ENCODE measurements around the gene GDF10. TPM values are rescaled to one million over a fixed set of nuclear protein-coding genes. Genes with fewer than 3 reads are reported as not detected.

Gene GDF10
- total RNA-seq, 1 experiment from 2014 or later, result 0.20 TPM

- Histone ChIP-seq H2BK20ac (ENCODE audit: low read depth, low read length, poor library complexity, severe bottlenecking) (no peak overlapping the region), H4K5ac (ENCODE audit: insufficient read length, low read depth, low read length) (no peak overlapping the region), H2AFZ (ENCODE audit: low read length) (no peak overlapping the region), H3K79me1 (ENCODE audit: insufficient read depth, low read depth, low read length, poor library complexity, severe bottlenecking) (no peaks in the 10 kb centered on the region), H2BK15ac (ENCODE audit: low read depth, low read length) (no peak overlapping the region), H4K20me1 (ENCODE audit: control insufficient read depth, insufficient read depth, insufficient read length) (no peaks in the 10 kb centered on the region), H3K18ac (ENCODE audit: insufficient read length, low read depth, low read length) (no peak overlapping the region), H4K8ac (replicated peaks; ENCODE audit: insufficient read length, low read depth, low read length) (no peak overlapping the region), H3K23ac (ENCODE audit: insufficient read length, low read depth, low read length) (no peak overlapping the region), H2BK120ac (ENCODE audit: low read depth, low read length, poor library complexity, severe bottlenecking) (no peak overlapping the region), H3T11ph (ENCODE audit: low read length) (no peak overlapping the region), H3K79me2 (ENCODE audit: insufficient read depth, low read length) (no peaks in the 10 kb centered on the region), H4K91ac (ENCODE audit: insufficient read length, low read depth, low read length) (no peak overlapping the region), H3K23me2 (ENCODE audit: insufficient read length, low read depth, low read length, poor library complexity, severe bottlenecking) (no peaks in the 10 kb centered on the region), H3K4me1 (ENCODE audit: insufficient read depth, low read length) (no peaks in the 10 kb centered on the region), H3K27me3 (ENCODE audit: insufficient read depth, low read length) (no peaks in the 10 kb centered on the region), H3K56ac (ENCODE audit: insufficient read length, low read depth, low read length) (no peak overlapping the region), H2BK5ac (ENCODE audit: insufficient read length, low read length) (no peak overlapping the region), H3K9me3 (ENCODE audit: control insufficient read depth, low read depth, low read length) (no peaks in the 10 kb centered on the region), H2AK5ac (ENCODE audit: insufficient read length, low read length) (no peak overlapping the region), H3K9ac (ENCODE audit: extremely low read depth, insufficient read length, low read length) (no peak overlapping the region), H2BK12ac (ENCODE audit: insufficient read length, low read depth, low read length) (no peak overlapping the region), H3K14ac (ENCODE audit: insufficient read depth, low read length) (no peak overlapping the region), H3K4ac (ENCODE audit: low read depth, low read length) (no peak overlapping the region), H3K27ac (ENCODE audit: insufficient read length, low read depth, low read length) (no peak overlapping the region), H3K4me2 (ENCODE audit: insufficient read depth, insufficient read length, low read length) (no peak overlapping the region)
- H3K4me1 Mint-ChIP-seq, result peaks cover 3 to 5% of the 10 kb centered on the region in 2 experiments; a peak in 3 of 4 replicates
- no peaks in the 10 kb centered on the region for H3K27me3 Mint-ChIP-seq (ENCODE audit: low read depth)
- no peak for TF ChIP-seq CTCF (conservative IDR thresholded peaks at IDR 0.05)
- no peaks in the 10 kb centered on the region for H3K9me3 Mint-ChIP-seq
- no peak for DNase-seq
- no peak overlapping the region for H3K4me3 Mint-ChIP-seq
- no CpG with 5 or more reads among the region's 5 CpGs for whole genome bisulfite sequencing (ENCODE audit: extremely low coverage, insufficient read length, low lambda C conversion rate)
- no peak overlapping the region for H3K27ac Mint-ChIP-seq
- H3K36me3 Mint-ChIP-seq (ENCODE audit: insufficient read depth in 1 of 3, low read depth in 3 of 3), result no peaks in the 10 kb centered on the region
These were observed 35.9 kb downstream of the GDF10 start for GRCh38 chr10:47335906-47336305.
